HCT116 (cell line): ENCODE data around the gene PHF20. TPM values are rescaled to one million over a fixed set of nuclear protein-coding genes. Genes with fewer than 3 reads are reported as not detected.

Experiments used
- ATAC-seq: fragments of 200-7000 bp; cut with Tn5 transposase; 2 replicates; pipeline ENCODE4 v1.9.1; 2020; ENCODE audit warnings: mild to moderate bottlenecking, moderate library complexity
- BruUV-seq: library from RNA; stranded (reverse); fragments of 400-500 nt; replicated peaks from 2 replicates; lab custom pipeline; 2021; lab: Mats Ljungman, UMichigan
- CTCF ChIA-PET: fragments of 300-600 bp; sonication (Branson Sonifier 250); formaldehyde crosslinking; loops from one replicate; lab custom pipeline; 2021; ENCODE audit warnings: antibody characterized with exemption; lab: Charles Lee
- POLR2A ChIA-PET: fragments of 300-600, 350-600 bp; sonication (Branson Sonifier 250); formaldehyde crosslinking; loops from one replicate; lab custom pipeline; 2021; ENCODE audit warnings: antibody characterized with exemption; lab: Charles Lee
- RAD21 ChIA-PET, 2 experiments: fragments of 300-600 bp; sonication (Branson Sonifier 250); formaldehyde crosslinking; loops; one replicate each; lab custom pipeline; 2023; ENCODE audit warnings: low total read pairs in 2 of 2; ENCODE audit not compliant: uncharacterized antibody in 2 of 2, unreplicated experiment in 2 of 2, low non-redundant PET in 1 of 2; lab: Charles Lee
- DNase-seq: peaks from one replicate; pipeline ENCODE4 v3.0.0-alpha.2; 2010; ENCODE audit warnings: low read depth, low spot score
- H2AFZ ChIP-seq: fragments of 200-600 bp; shearing (Covaris generic), sonication (generic); 2 replicates; pipeline ENCODE4 v1.6.1; 2017; ENCODE audit warnings: low read depth, mixed run types, mixed read lengths, antibody characterized with exemption, low read length; ENCODE audit not compliant: poor library complexity, severe bottlenecking
- H3K27ac ChIP-seq: 2 replicates; pipeline ENCODE4 v1.5.1; 2012; ENCODE audit warnings: low read depth, low read length
- H3K27me3 ChIP-seq: fragments of 200-600 bp; sonication (generic); 2 replicates; pipeline ENCODE4 v1.6.1; 2016; ENCODE audit warnings: mixed run types, low read length, mixed read lengths; ENCODE audit not compliant: insufficient read depth
- H3K36me3 ChIP-seq, 2 experiments: fragments of 200-500 bp in 1 of 2; fragments of 200-600 bp in 1 of 2; sonication (Bioruptor generic) in 1 of 2; sonication (generic) in 1 of 2; 2 replicates each; pipeline versions ENCODE4 v1.5.1 to v1.6.1; 2014 to 2016; ENCODE audit warnings: low read length in 2 of 2, inconsistent platforms in 1 of 2, mixed read lengths in 1 of 2, mixed run types in 1 of 2; ENCODE audit not compliant: insufficient read depth in 2 of 2, control insufficient read depth in 1 of 2
- H3K4me1 ChIP-seq, 2 experiments: fragments of 200-600 bp in 1 of 2; sonication (generic) in 1 of 2; 2 replicates each; pipeline versions ENCODE4 v1.5.1 to v1.6.1; 2012 to 2017; ENCODE audit warnings: low read length in 2 of 2, inconsistent platforms in 1 of 2, mild to moderate bottlenecking in 1 of 2, mixed read lengths in 1 of 2, mixed run types in 1 of 2, moderate library complexity in 1 of 2; ENCODE audit not compliant: insufficient read depth in 2 of 2, control insufficient read depth in 1 of 2
- H3K4me2 ChIP-seq: fragments of 200-600 bp; sonication (generic); 2 replicates; pipeline ENCODE4 v1.6.1; 2017; ENCODE audit warnings: mixed run types, low read length, mixed read lengths
- H3K4me3 ChIP-seq, 2 experiments: fragments of 200-600 bp in 1 of 2; sonication (generic) in 1 of 2; replicated peaks in 1 of 2; 2 replicates each; pipeline ENCODE4 v1.5.1; 2011 to 2016; ENCODE audit warnings: low read length in 2 of 2, control low read depth in 1 of 2, low read depth in 1 of 2, mild to moderate bottlenecking in 1 of 2, mixed read lengths in 1 of 2, mixed run types in 1 of 2
- H3K79me2 ChIP-seq: fragments of 200-600 bp; sonication (generic); 2 replicates; pipeline ENCODE4 v1.6.1; 2017; ENCODE audit warnings: mild to moderate bottlenecking, mixed run types, low read length, moderate library complexity, mixed read lengths; ENCODE audit not compliant: insufficient read depth
- H3K9ac ChIP-seq: fragments of 200-600 bp; sonication (generic); 2 replicates; pipeline ENCODE4 v1.6.1; 2016; ENCODE audit warnings: low read length, mixed read lengths
- H3K9me2 ChIP-seq: fragments of 200-600 bp; sonication (generic), shearing (Covaris generic); 2 replicates; pipeline ENCODE4 v1.6.1; 2017; ENCODE audit warnings: mixed run types, mild to moderate bottlenecking, moderate library complexity; ENCODE audit not compliant: insufficient read depth
- H3K9me3 ChIP-seq, 2 experiments: fragments of 200-500 bp in 1 of 2; fragments of 200-600 bp in 1 of 2; sonication (Bioruptor generic) in 1 of 2; sonication (generic) in 1 of 2; 2 replicates each; pipeline ENCODE4 v1.6.1; 2014 to 2017; ENCODE audit warnings: low read length in 2 of 2, mixed read lengths in 2 of 2, inconsistent platforms in 1 of 2, low read depth in 1 of 2, mild to moderate bottlenecking in 1 of 2, mixed run types in 1 of 2, moderate library complexity in 1 of 2; ENCODE audit not compliant: control insufficient read depth in 1 of 2, insufficient read depth in 1 of 2
- H4K20me1 ChIP-seq: fragments of 200-600 bp; sonication (generic), shearing (Covaris generic); 2 replicates; pipeline ENCODE4 v1.6.1; 2017; ENCODE audit warnings: mixed run types, mild to moderate bottlenecking, moderate library complexity; ENCODE audit not compliant: insufficient read depth
- EZH2 ChIP-seq: fragments of 200-600 bp; sonication (generic); IDR thresholded peaks from 2 replicates; pipeline ENCODE4 v1.6.1; 2017; ENCODE audit warnings: antibody characterized with exemption, mixed run types
- EZH2phosphoT487 ChIP-seq: fragments of 200-600 bp; IDR thresholded peaks from 2 replicates; pipeline ENCODE4 v1.6.1; 2018; ENCODE audit warnings: antibody characterized with exemption, borderline replicate concordance
- SRF ChIP-seq: IDR thresholded peaks from 2 replicates; pipeline ENCODE4 v1.6.1; 2012; ENCODE audit warnings: low read depth
- intact Hi-C: fragments of 100-400 bp; cut with micrococcal nuclease; formaldehyde crosslinking; loops from 2 replicates; pipeline ENCODE4 v1.10.0; 2022
- total RNA-seq: library from RNA; stranded (reverse); gene quantifications from one replicate; pipeline ENCODE4 v1.2.1, GENCODE V29; 2021; ENCODE audit not compliant: unreplicated experiment
- TF ChIP-seq, protein P1 (sequence below): IDR thresholded peaks from 2 replicates; pipeline ENCODE4 v1.6.1; 2011; ENCODE audit warnings: mild to moderate bottlenecking, low read length, moderate library complexity; ENCODE audit not compliant: insufficient replicate concordance; ENCODE audit errors: extremely low read depth

PHF20 gene
- total RNA-seq, 1 experiment from 2014 or later, result 40.8 TPM

DNA sequence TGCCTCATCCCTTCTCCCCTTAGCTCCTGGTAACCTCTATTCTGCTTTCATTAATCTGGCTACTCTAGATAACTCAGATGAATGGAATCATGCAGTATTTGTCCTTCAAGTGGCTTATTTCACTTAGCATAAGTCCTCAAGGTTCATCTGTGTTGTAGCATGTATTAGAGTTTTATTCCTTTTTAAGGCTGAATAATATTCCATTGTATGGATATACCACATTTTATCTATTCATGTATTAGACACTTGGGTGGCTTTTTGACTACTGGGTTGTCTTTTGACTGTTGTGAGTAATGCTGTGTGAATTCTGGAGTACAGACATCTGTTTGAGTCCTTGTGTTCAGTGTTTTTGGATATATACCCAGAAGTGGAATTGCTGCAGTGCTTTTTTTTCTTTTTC lies 58.4 kb downstream of the PHF20 start (continued):
- TF ChIP-seq, protein P1, sequence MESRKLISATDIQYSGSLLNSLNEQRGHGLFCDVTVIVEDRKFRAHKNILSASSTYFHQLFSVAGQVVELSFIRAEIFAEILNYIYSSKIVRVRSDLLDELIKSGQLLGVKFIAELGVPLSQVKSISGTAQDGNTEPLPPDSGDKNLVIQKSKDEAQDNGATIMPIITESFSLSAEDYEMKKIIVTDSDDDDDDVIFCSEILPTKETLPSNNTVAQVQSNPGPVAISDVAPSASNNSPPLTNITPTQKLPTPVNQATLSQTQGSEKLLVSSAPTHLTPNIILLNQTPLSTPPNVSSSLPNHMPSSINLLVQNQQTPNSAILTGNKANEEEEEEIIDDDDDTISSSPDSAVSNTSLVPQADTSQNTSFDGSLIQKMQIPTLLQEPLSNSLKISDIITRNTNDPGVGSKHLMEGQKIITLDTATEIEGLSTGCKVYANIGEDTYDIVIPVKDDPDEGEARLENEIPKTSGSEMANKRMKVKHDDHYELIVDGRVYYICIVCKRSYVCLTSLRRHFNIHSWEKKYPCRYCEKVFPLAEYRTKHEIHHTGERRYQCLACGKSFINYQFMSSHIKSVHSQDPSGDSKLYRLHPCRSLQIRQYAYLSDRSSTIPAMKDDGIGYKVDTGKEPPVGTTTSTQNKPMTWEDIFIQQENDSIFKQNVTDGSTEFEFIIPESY, result no peak

DNA sequence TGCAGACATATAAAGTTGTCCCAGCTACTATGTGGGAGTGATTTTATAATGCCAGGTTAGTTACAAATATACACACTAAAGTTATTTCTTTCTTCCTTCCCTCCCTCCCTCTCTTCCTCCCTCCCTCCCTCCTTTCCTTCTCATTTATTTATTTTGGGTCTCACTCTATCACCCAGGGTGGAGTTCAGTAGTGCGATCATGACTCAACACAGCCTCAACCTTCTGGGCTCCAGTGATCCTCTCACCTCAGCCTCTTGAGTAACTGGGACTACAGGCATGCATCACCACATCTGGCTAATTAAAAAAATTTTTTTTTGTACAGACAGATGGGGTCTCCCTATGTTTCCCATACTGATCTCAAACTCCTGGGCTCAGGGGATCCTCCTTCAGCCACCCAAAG lies 59.2 kb downstream of the PHF20 start:
- intact Hi-C loops, result no loop called here
- CTCF ChIA-PET, result no interaction called here
- RAD21 ChIA-PET, result no interaction called here
- Histone ChIP-seq H3K4me1 (no peaks in the 10 kb centered on the region), H3K36me3 (no peaks in the 10 kb centered on the region), H3K9me3 (no peaks in the 10 kb centered on the region), H3K79me2 (no peaks in the 10 kb centered on the region; the same call in 1 of the 2 replicates), H4K20me1 (no peaks in the 10 kb centered on the region), H3K9ac (no peak overlapping the region), H2AFZ (no peak overlapping the region), H3K4me2 (no peak overlapping the region), H3K27me3 (no peaks in the 10 kb centered on the region), H3K9me2 (no peaks in the 10 kb centered on the region), H3K4me3 (no peak overlapping the region), H3K27ac (no peak overlapping the region)
- TF ChIP-seq EZH2 (no peak), EZH2phosphoT487 (no peak)
- ATAC-seq (no peak), DNase-seq (no peak)
- POLR2A ChIA-PET, result no interaction called here
- BruUV-seq, result no TSS peak

- intact Hi-C loops, result no loop called here
- Histone ChIP-seq H3K79me2 (no peaks in the 10 kb centered on the region; the same call in 1 of the 2 replicates), H3K4me3 (no peak overlapping the region), H2AFZ (no peak overlapping the region), H3K27ac (no peak overlapping the region), H3K4me1 (no peaks in the 10 kb centered on the region), H3K9me2 (no peaks in the 10 kb centered on the region), H4K20me1 (no peaks in the 10 kb centered on the region), H3K9ac (no peak overlapping the region), H3K27me3 (no peaks in the 10 kb centered on the region), H3K36me3 (no peaks in the 10 kb centered on the region), H3K9me3 (no peaks in the 10 kb centered on the region), H3K4me2 (no peak overlapping the region)
- ATAC-seq (no peak), DNase-seq (no peak)
- POLR2A ChIA-PET, result no interaction called here
- CTCF ChIA-PET, result no interaction called here
- no TSS peak for BruUV-seq
- TF ChIP-seq SRF, result no peak
- RAD21 ChIA-PET, result no interaction called here
These were observed 60.2 kb downstream of the PHF20 start for GRCh38 chr20:35831971-35832370.
